ENCODE data around the gene CRTC3.

DNA sequence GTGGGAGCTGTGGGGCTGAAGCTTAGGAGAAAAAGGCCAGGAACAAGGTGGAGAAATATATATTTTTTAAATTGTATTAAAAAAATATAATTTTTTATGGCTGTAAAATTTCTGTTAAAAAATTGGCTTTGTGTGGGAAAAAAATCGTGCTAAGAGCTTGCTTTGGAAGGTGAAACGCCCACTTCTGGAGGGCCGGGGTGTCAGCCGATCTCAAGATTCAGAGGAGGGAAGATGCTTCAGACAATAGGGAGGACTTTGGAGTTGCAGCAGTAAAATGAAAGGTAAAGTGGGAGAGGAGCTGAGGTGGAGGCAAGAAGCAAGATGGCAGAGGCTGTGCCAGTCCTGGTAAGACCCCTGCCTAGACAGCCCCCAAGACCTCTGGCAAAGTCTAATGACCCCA lies 141.5 kb downstream of the CRTC3 start:
- no peak for TF ChIP-seq ZNF770 (CRISPR knock-in tag; IDR thresholded peaks at IDR 0.05)
- no peak for TF ChIP-seq AKAP8 (CRISPR knock-in tag; IDR thresholded peaks at IDR 0.05)
- TF ChIP-seq SUZ12 (IDR thresholded peaks at IDR 0.05; ENCODE audit: low read depth, low read length): no peak
- TF ChIP-seq, protein P1, sequence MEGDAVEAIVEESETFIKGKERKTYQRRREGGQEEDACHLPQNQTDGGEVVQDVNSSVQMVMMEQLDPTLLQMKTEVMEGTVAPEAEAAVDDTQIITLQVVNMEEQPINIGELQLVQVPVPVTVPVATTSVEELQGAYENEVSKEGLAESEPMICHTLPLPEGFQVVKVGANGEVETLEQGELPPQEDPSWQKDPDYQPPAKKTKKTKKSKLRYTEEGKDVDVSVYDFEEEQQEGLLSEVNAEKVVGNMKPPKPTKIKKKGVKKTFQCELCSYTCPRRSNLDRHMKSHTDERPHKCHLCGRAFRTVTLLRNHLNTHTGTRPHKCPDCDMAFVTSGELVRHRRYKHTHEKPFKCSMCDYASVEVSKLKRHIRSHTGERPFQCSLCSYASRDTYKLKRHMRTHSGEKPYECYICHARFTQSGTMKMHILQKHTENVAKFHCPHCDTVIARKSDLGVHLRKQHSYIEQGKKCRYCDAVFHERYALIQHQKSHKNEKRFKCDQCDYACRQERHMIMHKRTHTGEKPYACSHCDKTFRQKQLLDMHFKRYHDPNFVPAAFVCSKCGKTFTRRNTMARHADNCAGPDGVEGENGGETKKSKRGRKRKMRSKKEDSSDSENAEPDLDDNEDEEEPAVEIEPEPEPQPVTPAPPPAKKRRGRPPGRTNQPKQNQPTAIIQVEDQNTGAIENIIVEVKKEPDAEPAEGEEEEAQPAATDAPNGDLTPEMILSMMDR (CRISPR knock-in tag; IDR thresholded peaks at IDR 0.05): no peak
- no peak for TF ChIP-seq BRCA1 (CRISPR knock-in tag; IDR thresholded peaks at IDR 0.05)
- no peak for TF ChIP-seq AHR (CRISPR knock-in tag; IDR thresholded peaks at IDR 0.05)
- no peak for TF ChIP-seq POLR2A (IDR thresholded peaks at IDR 0.05; ENCODE audit: insufficient read depth in 1 of 2, low read depth in 2 of 2, low read length in 2 of 2)
- TF ChIP-seq, protein P2, sequence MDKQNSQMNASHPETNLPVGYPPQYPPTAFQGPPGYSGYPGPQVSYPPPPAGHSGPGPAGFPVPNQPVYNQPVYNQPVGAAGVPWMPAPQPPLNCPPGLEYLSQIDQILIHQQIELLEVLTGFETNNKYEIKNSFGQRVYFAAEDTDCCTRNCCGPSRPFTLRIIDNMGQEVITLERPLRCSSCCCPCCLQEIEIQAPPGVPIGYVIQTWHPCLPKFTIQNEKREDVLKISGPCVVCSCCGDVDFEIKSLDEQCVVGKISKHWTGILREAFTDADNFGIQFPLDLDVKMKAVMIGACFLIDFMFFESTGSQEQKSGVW (CRISPR knock-in tag; IDR thresholded peaks at IDR 0.05; ENCODE audit: borderline replicate concordance): no peak
- TF ChIP-seq ZNF598 (CRISPR knock-in tag; IDR thresholded peaks at IDR 0.05; ENCODE audit: borderline replicate concordance): no peak
- no peak for TF ChIP-seq ARNT2 (CRISPR knock-in tag; IDR thresholded peaks at IDR 0.05; ENCODE audit: low read depth)
- no peak for TF ChIP-seq TBL1XR1 (IDR thresholded peaks at IDR 0.05; ENCODE audit: borderline replicate concordance, low read length, partially characterized antibody)
